Erythroblast (primary cell): ENCODE measurements around the gene SLC5A4.
"Not testable (repeated sequence)": the region's sequence is repeated elsewhere in the genome, so short reads cannot be mapped to it uniquely, and the experiment has no call there.

Experiments used
- GATA1 ChIP-seq: IDR thresholded peaks from 2 replicates; pipeline ENCODE4 v1.6.1; 2011; ENCODE audit warnings: low read depth, mild to moderate bottlenecking, control low read depth, low read length, moderate library complexity
- POLR2A ChIP-seq: IDR thresholded peaks from 2 replicates; pipeline ENCODE4 v1.6.1; 2011; ENCODE audit warnings: mild to moderate bottlenecking, low read length

GRCh38 chr22:32293921-32294320, 38.8 kb upstream of the SLC5A4 start:
- TF ChIP-seq POLR2A, GATA1: not testable (repeated sequence)
